ENCODE results near the gene PDE4D.

Gene PDE4D

DNA sequence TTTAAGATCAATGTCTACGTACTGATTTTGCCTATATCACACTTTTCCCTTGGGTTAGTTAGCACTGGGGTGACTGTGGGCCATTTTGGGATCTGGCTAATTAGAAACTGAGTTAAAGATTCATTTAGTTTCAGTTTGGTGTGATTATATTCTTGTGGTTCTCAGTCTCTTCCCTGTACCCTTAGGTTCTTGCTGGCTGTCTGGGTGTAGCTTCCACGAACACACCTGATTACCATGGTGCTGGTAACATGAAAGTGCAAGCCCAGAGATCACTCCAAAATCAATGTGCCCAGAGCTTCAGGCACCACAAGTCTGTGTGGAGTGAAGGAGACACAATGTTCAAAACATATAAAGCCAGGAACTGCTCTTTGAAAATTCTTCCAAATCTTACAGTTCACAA is 248.1 kb downstream of the PDE4D start:
- no peak for DNase-seq (ENCODE audit: low spot score)
- TF ChIP-seq, protein P1, sequence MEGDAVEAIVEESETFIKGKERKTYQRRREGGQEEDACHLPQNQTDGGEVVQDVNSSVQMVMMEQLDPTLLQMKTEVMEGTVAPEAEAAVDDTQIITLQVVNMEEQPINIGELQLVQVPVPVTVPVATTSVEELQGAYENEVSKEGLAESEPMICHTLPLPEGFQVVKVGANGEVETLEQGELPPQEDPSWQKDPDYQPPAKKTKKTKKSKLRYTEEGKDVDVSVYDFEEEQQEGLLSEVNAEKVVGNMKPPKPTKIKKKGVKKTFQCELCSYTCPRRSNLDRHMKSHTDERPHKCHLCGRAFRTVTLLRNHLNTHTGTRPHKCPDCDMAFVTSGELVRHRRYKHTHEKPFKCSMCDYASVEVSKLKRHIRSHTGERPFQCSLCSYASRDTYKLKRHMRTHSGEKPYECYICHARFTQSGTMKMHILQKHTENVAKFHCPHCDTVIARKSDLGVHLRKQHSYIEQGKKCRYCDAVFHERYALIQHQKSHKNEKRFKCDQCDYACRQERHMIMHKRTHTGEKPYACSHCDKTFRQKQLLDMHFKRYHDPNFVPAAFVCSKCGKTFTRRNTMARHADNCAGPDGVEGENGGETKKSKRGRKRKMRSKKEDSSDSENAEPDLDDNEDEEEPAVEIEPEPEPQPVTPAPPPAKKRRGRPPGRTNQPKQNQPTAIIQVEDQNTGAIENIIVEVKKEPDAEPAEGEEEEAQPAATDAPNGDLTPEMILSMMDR (IDR thresholded peaks at IDR 0.05; ENCODE audit: extremely low read depth, missing control alignments) = no peak

DNA sequence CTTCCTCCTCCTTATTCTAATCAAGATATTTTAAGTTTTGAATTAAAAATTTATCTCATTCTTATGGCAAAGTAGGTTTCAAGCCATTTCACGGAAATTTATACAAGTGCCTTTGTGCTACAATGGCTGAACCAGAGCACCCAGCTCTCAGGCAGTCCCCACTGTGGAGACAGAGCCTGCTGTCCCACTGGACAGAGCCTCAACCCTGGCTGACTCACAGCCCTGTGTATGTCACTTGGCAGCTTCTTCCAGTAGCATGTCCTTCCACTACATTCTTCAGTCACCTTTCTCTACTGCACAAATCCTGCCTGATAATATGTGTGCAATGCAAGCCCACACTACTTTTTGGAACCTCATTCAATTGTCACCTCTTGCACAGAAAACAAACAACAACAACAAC is 253.1 kb downstream of the PDE4D start:
- TF ChIP-seq, protein P1 (IDR thresholded peaks at IDR 0.05; ENCODE audit: extremely low read depth, missing control alignments) = no peak
- DNase-seq (ENCODE audit: low spot score) = no peak

- no peak for DNase-seq (ENCODE audit: low spot score)
- TF ChIP-seq, protein P1 (IDR thresholded peaks at IDR 0.05; ENCODE audit: extremely low read depth, missing control alignments) = no peak
Observed at GRCh38 chr5:59637884-59638580, 255.5 kb downstream of the PDE4D start.

- TF ChIP-seq, protein P1 (IDR thresholded peaks at IDR 0.05; ENCODE audit: extremely low read depth, missing control alignments) = no peak
- DNase-seq (ENCODE audit: low spot score) = no peak
Observed at GRCh38 chr5:59629561-59629960, 264.0 kb downstream of the PDE4D start.

- no peak for DNase-seq (ENCODE audit: low spot score)
- TF ChIP-seq, protein P1 (IDR thresholded peaks at IDR 0.05; ENCODE audit: extremely low read depth, missing control alignments) = no peak
Observed at GRCh38 chr5:59628062-59628828, 265.3 kb downstream of the PDE4D start.

DNA sequence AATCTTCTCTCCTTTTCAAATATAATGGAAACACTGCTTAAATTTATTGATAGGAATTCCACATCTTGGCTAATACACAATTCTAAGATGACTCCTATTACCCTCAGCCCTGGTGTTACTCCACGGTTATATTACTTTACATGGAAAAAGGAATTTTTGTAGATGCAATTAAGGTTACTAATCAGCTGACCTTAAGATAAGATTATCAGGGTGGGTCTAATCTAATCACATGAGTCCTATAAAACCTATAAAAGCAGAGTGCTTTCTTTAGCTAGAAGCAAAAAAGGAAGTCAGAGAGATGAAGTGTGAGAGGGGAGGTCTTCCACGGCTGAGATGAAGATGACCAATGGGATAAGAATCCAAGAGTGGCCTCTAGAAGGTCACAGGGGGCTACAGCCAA is 268.6 kb downstream of the PDE4D start:
- TF ChIP-seq, protein P1 (IDR thresholded peaks at IDR 0.05; ENCODE audit: extremely low read depth, missing control alignments) = no peak
- no peak for DNase-seq (ENCODE audit: low spot score)

GRCh38 chr5:59622848-59623247 is 270.7 kb downstream of the PDE4D start:
- DNase-seq (ENCODE audit: low spot score) = no peak
- TF ChIP-seq, protein P1 (IDR thresholded peaks at IDR 0.05; ENCODE audit: extremely low read depth, missing control alignments) = no peak

All from GM20000 (cell line).